ENCODE results near the gene NMT1. TPM values are rescaled to one million over a fixed set of nuclear protein-coding genes. Genes with fewer than 3 reads are reported as not detected.

NMT1 gene
- total and polyA plus RNA-seq, 4 donors: 27.0 to 83.7 (median 42.6) TPM

DNA sequence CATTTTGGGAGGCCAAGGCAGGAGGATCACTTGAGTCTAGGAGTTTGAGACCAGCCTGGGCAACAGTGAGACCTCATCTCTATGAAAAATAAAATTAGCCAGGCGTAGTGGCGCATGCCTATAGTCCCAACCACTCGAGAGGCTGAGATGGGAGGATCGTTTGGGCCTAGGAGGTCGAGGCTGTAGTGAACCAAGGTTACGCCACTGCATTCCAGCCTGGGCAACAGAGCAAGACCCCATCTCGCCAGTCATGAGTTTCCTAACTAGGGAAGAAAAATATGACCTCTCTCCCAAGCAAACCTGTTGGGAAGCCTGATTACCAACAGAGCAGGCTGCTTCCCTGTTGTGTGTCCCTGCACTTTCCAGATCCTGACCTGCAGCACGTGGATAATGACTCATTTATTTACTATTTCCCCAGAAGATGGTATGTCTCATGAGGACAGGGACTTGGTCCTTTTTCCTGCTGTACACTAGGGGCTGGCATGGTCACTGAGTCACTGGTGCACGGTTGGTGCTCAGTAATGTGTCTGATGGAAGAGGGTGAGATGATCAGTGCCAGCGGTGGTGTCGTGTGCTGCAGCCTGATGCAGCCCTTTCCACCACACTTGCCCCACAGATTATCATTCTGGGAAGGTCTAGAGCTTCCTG, 30.8 kb downstream of the NMT1 start (continued):
- TF ChIP-seq, protein P1, sequence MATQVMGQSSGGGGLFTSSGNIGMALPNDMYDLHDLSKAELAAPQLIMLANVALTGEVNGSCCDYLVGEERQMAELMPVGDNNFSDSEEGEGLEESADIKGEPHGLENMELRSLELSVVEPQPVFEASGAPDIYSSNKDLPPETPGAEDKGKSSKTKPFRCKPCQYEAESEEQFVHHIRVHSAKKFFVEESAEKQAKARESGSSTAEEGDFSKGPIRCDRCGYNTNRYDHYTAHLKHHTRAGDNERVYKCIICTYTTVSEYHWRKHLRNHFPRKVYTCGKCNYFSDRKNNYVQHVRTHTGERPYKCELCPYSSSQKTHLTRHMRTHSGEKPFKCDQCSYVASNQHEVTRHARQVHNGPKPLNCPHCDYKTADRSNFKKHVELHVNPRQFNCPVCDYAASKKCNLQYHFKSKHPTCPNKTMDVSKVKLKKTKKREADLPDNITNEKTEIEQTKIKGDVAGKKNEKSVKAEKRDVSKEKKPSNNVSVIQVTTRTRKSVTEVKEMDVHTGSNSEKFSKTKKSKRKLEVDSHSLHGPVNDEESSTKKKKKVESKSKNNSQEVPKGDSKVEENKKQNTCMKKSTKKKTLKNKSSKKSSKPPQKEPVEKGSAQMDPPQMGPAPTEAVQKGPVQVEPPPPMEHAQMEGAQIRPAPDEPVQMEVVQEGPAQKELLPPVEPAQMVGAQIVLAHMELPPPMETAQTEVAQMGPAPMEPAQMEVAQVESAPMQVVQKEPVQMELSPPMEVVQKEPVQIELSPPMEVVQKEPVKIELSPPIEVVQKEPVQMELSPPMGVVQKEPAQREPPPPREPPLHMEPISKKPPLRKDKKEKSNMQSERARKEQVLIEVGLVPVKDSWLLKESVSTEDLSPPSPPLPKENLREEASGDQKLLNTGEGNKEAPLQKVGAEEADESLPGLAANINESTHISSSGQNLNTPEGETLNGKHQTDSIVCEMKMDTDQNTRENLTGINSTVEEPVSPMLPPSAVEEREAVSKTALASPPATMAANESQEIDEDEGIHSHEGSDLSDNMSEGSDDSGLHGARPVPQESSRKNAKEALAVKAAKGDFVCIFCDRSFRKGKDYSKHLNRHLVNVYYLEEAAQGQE (IDR thresholded peaks at IDR 0.05): no peak

DNA sequence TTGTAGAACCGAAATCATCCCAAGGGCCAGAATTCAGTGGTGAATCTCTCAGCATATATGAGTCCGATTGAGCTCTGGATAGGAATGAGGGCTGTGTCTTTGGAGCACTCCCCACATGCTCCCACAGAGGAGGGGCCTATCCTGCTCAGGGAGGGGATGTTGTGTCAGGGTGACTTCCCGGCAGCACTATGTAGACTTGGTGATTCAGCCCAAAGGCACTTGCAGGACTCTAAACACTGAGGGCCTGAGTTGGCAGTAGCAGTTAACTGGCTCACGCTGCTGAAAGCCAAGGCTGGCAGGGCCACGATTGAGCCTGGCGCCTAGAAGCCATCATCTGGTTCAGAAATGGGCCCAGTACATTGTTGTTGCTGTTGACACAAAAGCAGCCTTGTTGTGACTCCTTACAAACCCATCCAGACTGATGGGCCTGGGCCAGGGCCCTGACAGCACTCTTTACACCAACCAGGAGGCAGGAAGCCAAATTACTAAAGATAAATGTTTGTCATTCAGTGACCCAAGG, 31.9 kb downstream of the NMT1 start:
- 40% methylated on average over 6 of the region's 6 CpGs for WGBS
- TF ChIP-seq, protein P2, sequence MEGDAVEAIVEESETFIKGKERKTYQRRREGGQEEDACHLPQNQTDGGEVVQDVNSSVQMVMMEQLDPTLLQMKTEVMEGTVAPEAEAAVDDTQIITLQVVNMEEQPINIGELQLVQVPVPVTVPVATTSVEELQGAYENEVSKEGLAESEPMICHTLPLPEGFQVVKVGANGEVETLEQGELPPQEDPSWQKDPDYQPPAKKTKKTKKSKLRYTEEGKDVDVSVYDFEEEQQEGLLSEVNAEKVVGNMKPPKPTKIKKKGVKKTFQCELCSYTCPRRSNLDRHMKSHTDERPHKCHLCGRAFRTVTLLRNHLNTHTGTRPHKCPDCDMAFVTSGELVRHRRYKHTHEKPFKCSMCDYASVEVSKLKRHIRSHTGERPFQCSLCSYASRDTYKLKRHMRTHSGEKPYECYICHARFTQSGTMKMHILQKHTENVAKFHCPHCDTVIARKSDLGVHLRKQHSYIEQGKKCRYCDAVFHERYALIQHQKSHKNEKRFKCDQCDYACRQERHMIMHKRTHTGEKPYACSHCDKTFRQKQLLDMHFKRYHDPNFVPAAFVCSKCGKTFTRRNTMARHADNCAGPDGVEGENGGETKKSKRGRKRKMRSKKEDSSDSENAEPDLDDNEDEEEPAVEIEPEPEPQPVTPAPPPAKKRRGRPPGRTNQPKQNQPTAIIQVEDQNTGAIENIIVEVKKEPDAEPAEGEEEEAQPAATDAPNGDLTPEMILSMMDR (IDR thresholded peaks at IDR 0.05; ENCODE audit: low read depth, low read length, missing input control): no peak
- TF ChIP-seq, protein P1 (IDR thresholded peaks at IDR 0.05): peak; percentile 67
- TF ChIP-seq RAD21 (IDR thresholded peaks at IDR 0.05): peak in 1 of 2 donors; percentile 27
- TF ChIP-seq EGR1 (IDR thresholded peaks at IDR 0.05; ENCODE audit: low read depth in 2 of 2): no peak
- TF ChIP-seq, protein P3, sequence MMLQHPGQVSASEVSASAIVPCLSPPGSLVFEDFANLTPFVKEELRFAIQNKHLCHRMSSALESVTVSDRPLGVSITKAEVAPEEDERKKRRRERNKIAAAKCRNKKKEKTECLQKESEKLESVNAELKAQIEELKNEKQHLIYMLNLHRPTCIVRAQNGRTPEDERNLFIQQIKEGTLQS (IDR thresholded peaks at IDR 0.05): no peak
- peak; percentile 56 to 91 for TF ChIP-seq JUND (IDR thresholded peaks at IDR 0.05)
- TF ChIP-seq TAF1 (conservative IDR thresholded peaks at IDR 0.05): no peak
- no peak for TF ChIP-seq FOXA1 (IDR thresholded peaks at IDR 0.05)
- peak in 1 of 2 donors; percentile 60 for TF ChIP-seq HNF4A (conservative IDR thresholded peaks at IDR 0.05)
- TF ChIP-seq, protein P4, sequence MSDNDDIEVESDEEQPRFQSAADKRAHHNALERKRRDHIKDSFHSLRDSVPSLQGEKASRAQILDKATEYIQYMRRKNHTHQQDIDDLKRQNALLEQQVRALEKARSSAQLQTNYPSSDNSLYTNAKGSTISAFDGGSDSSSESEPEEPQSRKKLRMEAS (IDR thresholded peaks at IDR 0.05): peak; percentile 84
- TF ChIP-seq HNF4G (IDR thresholded peaks at IDR 0.05): no peak
- TF ChIP-seq SP1 (IDR thresholded peaks at IDR 0.05): no peak
- TF ChIP-seq NR2F2 (IDR thresholded peaks at IDR 0.05): no peak
- peak; percentile 31 for TF ChIP-seq FOXA2 (IDR thresholded peaks at IDR 0.05)
- TF ChIP-seq YY1 (IDR thresholded peaks at IDR 0.05): peak; percentile 64
- TF ChIP-seq GABPA (IDR thresholded peaks at IDR 0.05 in 1 of 2, conservative IDR thresholded peaks at IDR 0.05 in 1 of 2): peak in 1 of 2 donors; percentile 28
- TF ChIP-seq, protein P5, sequence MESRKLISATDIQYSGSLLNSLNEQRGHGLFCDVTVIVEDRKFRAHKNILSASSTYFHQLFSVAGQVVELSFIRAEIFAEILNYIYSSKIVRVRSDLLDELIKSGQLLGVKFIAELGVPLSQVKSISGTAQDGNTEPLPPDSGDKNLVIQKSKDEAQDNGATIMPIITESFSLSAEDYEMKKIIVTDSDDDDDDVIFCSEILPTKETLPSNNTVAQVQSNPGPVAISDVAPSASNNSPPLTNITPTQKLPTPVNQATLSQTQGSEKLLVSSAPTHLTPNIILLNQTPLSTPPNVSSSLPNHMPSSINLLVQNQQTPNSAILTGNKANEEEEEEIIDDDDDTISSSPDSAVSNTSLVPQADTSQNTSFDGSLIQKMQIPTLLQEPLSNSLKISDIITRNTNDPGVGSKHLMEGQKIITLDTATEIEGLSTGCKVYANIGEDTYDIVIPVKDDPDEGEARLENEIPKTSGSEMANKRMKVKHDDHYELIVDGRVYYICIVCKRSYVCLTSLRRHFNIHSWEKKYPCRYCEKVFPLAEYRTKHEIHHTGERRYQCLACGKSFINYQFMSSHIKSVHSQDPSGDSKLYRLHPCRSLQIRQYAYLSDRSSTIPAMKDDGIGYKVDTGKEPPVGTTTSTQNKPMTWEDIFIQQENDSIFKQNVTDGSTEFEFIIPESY (IDR thresholded peaks at IDR 0.05): peak; percentile 62
- TF ChIP-seq RXRA (IDR thresholded peaks at IDR 0.05): no peak
- no peak overlapping the region for H3K4me3 ChIP-seq (ENCODE audit: low read depth in 1 of 3, low read length in 3 of 3)
- H3K9ac ChIP-seq (ENCODE audit: low read depth in 1 of 2, low read length in 2 of 2): no peak overlapping the region
- H3K27me3 ChIP-seq (ENCODE audit: control insufficient read depth in 4 of 4, insufficient read depth in 4 of 4, low read length in 3 of 4): no peaks in the 10 kb centered on the region
- peak overlapping the region; percentile 79 to 93 for H3K27ac ChIP-seq (ENCODE audit: low read depth in 1 of 2, low read length in 2 of 2)
- H3K9me3 ChIP-seq (ENCODE audit: control insufficient read depth in 4 of 4, low read length in 3 of 4): no peaks in the 10 kb centered on the region
- H3K36me3 ChIP-seq (ENCODE audit: control insufficient read depth in 4 of 4, insufficient read depth in 3 of 4, low read depth in 1 of 4, low read length in 3 of 4): peaks cover 9 to 50% (median 36%) of the 10 kb centered on the region in 4 donors
- H3K4me1 ChIP-seq (ENCODE audit: control insufficient read depth in 4 of 4, insufficient read depth in 4 of 4, low read length in 3 of 4): peaks cover 17 to 43% (median 26%) of the 10 kb centered on the region in 4 donors
- no peak for DNase-seq (ENCODE audit: low spot score)
